Measurements from ENCODE around the gene ALDH3A1. TPM values are rescaled to one million over a fixed set of nuclear protein-coding genes. Genes with fewer than 3 reads are reported as not detected.

The ALDH3A1 gene
- total RNA-seq, 2 experiments from 2014 or later = not detected

DNA sequence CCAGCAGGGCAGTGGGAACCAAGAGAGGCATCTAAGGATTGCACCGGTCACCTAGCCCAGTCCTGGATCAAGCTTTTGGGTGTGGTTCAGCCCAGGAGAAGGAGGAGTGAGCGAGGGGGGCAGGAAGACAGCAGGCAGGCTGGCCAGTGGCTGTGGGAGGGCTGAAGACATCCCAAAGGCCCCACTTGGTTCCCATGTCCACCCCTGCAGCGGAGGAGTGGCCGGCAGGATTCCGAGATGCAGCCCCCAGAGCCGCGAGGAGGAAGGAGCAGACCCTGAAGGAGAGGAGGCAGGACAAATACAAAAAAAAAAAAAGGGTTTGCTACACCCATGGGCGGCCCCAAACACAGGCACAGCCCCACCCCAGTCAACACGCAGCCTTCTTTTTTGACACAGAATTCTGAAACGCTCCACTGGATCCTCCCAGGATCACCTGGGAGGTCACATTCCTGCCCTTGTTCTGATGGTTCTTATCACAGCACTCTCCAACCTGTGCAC, 30.6 kb downstream of the ALDH3A1 start:
- ChIA-PET POLR2A (no interaction called here), CTCF (no interaction called here)
- H3K4me3 Mint-ChIP-seq = no peak overlapping the region
- no peak for TF ChIP-seq CTCF (IDR thresholded peaks at IDR 0.05)
- no peak overlapping the region for H3K4me3 ChIP-seq (ENCODE audit: low read length)
- H3K4me1 ChIP-seq (ENCODE audit: insufficient read depth, low read length) = no peaks in the 10 kb centered on the region
- no peaks in the 10 kb centered on the region for H3K36me3 ChIP-seq (ENCODE audit: insufficient read depth, low read length)
- H3K27ac Mint-ChIP-seq = no peak overlapping the region
- ATAC-seq (ENCODE audit: poor library complexity) = no peak
- no peaks in the 10 kb centered on the region for H3K27me3 Mint-ChIP-seq
- intact Hi-C loops (cut with DNase I, micrococcal nuclease) = no loop called here
- DNase-seq = no peak
- no peaks in the 10 kb centered on the region for H3K27me3 ChIP-seq (ENCODE audit: control insufficient read depth in 1 of 2, insufficient read depth in 2 of 2, low read length in 2 of 2)
- peaks cover 4% of the 10 kb centered on the region for H3K4me1 Mint-ChIP-seq (ENCODE audit: low read depth)
- no peaks in the 10 kb centered on the region for H3K9me3 Mint-ChIP-seq
- H3K27ac ChIP-seq (ENCODE audit: low read depth in 1 of 2, low read length in 2 of 2) = no peak overlapping the region
- H3K9me3 ChIP-seq (ENCODE audit: control insufficient read depth in 1 of 2, insufficient read depth in 1 of 2, low read length in 2 of 2) = no peaks in the 10 kb centered on the region
- no peaks in the 10 kb centered on the region for H3K36me3 Mint-ChIP-seq (ENCODE audit: low read depth)

- ChIA-PET POLR2A (no interaction called here), CTCF (no interaction called here)
- Histone ChIP-seq H3K36me3 (ENCODE audit: insufficient read depth, low read length) (no peaks in the 10 kb centered on the region), H3K9me3 (ENCODE audit: control insufficient read depth in 1 of 2, insufficient read depth in 1 of 2, low read length in 2 of 2) (no peaks in the 10 kb centered on the region), H3K27ac (ENCODE audit: low read depth in 1 of 2, low read length in 2 of 2) (no peak overlapping the region), H3K4me3 (ENCODE audit: low read length) (no peak overlapping the region), H3K4me1 (ENCODE audit: insufficient read depth, low read length) (no peaks in the 10 kb centered on the region), H3K27me3 (ENCODE audit: control insufficient read depth in 1 of 2, insufficient read depth in 2 of 2, low read length in 2 of 2) (no peaks in the 10 kb centered on the region)
- intact Hi-C loops (cut with DNase I, micrococcal nuclease) = no loop called here
- ATAC-seq (ENCODE audit: poor library complexity) (no peak), DNase-seq (peak in 1 of 14 experiments; percentile 28)
- H3K27me3 Mint-ChIP-seq = no peaks in the 10 kb centered on the region
- no peak for TF ChIP-seq CTCF (IDR thresholded peaks at IDR 0.05)
- no peaks in the 10 kb centered on the region for H3K4me1 Mint-ChIP-seq (ENCODE audit: low read depth)
- no peak overlapping the region for H3K4me3 Mint-ChIP-seq
- no peaks in the 10 kb centered on the region for H3K36me3 Mint-ChIP-seq (ENCODE audit: low read depth)
- no peaks in the 10 kb centered on the region for H3K9me3 Mint-ChIP-seq
- no peak overlapping the region for H3K27ac Mint-ChIP-seq
Observed at GRCh38 chr17:19717031-19717360, 31.1 kb downstream of the ALDH3A1 start.

- Mint-ChIP-seq H3K9me3 (no peaks in the 10 kb centered on the region), H3K4me1 (ENCODE audit: low read depth) (no peaks in the 10 kb centered on the region), H3K27ac (no peak within 1 kb of the TSS), H3K4me3 (no peak within 1 kb of the TSS), H3K27me3 (no peaks in the 10 kb centered on the region), H3K36me3 (ENCODE audit: low read depth) (no peaks in the 10 kb centered on the region)
- no peak for TF ChIP-seq CTCF (IDR thresholded peaks at IDR 0.05)
- peak in 1 of 14 experiments; percentile 30 for DNase-seq
- no peak for ATAC-seq (ENCODE audit: poor library complexity)
- Histone ChIP-seq H3K36me3 (ENCODE audit: insufficient read depth, low read length) (no peaks in the 10 kb centered on the region), H3K27me3 (ENCODE audit: control insufficient read depth in 1 of 2, insufficient read depth in 2 of 2, low read length in 2 of 2) (no peaks in the 10 kb centered on the region), H3K4me3 (ENCODE audit: low read length) (no peak within 1 kb of the TSS), H3K27ac (ENCODE audit: low read depth in 1 of 2, low read length in 2 of 2) (no peak within 1 kb of the TSS), H3K4me1 (ENCODE audit: insufficient read depth, low read length) (no peaks in the 10 kb centered on the region), H3K9me3 (ENCODE audit: control insufficient read depth in 1 of 2, insufficient read depth in 1 of 2, low read length in 2 of 2) (no peaks in the 10 kb centered on the region)
- ChIA-PET CTCF (no interaction called here), POLR2A (no interaction called here)
- intact Hi-C loops (cut with DNase I, micrococcal nuclease) = no loop called here
Observed at GRCh38 chr17:19716108-19717030, 31.7 kb downstream of the ALDH3A1 start, which contains the start of gene SLC47A2. Gene SLC47A2, minus strand, starts transcription at chr17:19716584. Its CDS starts 29 bp downstream, at chr17:19716555.
